Measurements from ENCODE around the gene BUD13. TPM values are rescaled to one million over a fixed set of nuclear protein-coding genes. Genes with fewer than 3 reads are reported as not detected.

The BUD13 gene
- total and polyA plus RNA-seq, 9 of the 15 experiments (the other 6 are each of a cell fraction or from before 2014, with no cell fraction given), result 9.5 to 34.1 (median 27.1) TPM

- no peak for TF ChIP-seq ZNF57 (CRISPR knock-in tag; IDR thresholded peaks at IDR 0.05)
- TF ChIP-seq ATF7 (IDR thresholded peaks at IDR 0.05), result peak; percentile 72
- peak; percentile 90 for TF ChIP-seq MXI1 (IDR thresholded peaks at IDR 0.05; ENCODE audit: low read depth, low read length)
- TF ChIP-seq, protein P1, sequence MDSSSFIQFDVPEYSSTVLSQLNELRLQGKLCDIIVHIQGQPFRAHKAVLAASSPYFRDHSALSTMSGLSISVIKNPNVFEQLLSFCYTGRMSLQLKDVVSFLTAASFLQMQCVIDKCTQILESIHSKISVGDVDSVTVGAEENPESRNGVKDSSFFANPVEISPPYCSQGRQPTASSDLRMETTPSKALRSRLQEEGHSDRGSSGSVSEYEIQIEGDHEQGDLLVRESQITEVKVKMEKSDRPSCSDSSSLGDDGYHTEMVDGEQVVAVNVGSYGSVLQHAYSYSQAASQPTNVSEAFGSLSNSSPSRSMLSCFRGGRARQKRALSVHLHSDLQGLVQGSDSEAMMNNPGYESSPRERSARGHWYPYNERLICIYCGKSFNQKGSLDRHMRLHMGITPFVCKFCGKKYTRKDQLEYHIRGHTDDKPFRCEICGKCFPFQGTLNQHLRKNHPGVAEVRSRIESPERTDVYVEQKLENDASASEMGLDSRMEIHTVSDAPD (CRISPR knock-in tag; IDR thresholded peaks at IDR 0.05), result no peak
- TF ChIP-seq ZKSCAN3 (CRISPR knock-in tag; IDR thresholded peaks at IDR 0.05), result no peak
- peak; percentile 54 for TF ChIP-seq POLR2B (IDR thresholded peaks at IDR 0.05; ENCODE audit: low read depth, partially characterized antibody)
- TF ChIP-seq ZNF24 (IDR thresholded peaks at IDR 0.05), result no peak
- no peak for TF ChIP-seq CREBBP (IDR thresholded peaks at IDR 0.05; ENCODE audit: low read depth, low read length)
- TF ChIP-seq CHAMP1 (IDR thresholded peaks at IDR 0.05), result no peak
- TF ChIP-seq PURB (CRISPR knock-in tag; IDR thresholded peaks at IDR 0.05; ENCODE audit: low read depth), result no peak
- no peak for TF ChIP-seq TRIM24 (IDR thresholded peaks at IDR 0.05)
- TF ChIP-seq TEAD1 (CRISPR knock-in tag; IDR thresholded peaks at IDR 0.05), result 0 out of 4 replicates have a peak, but pooled peaks of 1 of the 2 experiments have one; percentile 15
- TF ChIP-seq REST (IDR thresholded peaks at IDR 0.05; ENCODE audit: borderline replicate concordance), result no peak
- no peak for TF ChIP-seq REST (CRISPR knock-in tag; IDR thresholded peaks at IDR 0.05; ENCODE audit: low read depth)
- no peak for TF ChIP-seq ZNF830 (CRISPR knock-in tag; IDR thresholded peaks at IDR 0.05)
- peak; percentile 19; the same call in 1 of the 2 replicates for TF ChIP-seq PML (IDR thresholded peaks at IDR 0.05; ENCODE audit: low read length)
- no peak for TF ChIP-seq SMARCA5 (IDR thresholded peaks at IDR 0.05)
- TF ChIP-seq ZSCAN32 (CRISPR knock-in tag; IDR thresholded peaks at IDR 0.05), result no peak
- TF ChIP-seq MTA2 (IDR thresholded peaks at IDR 0.05; ENCODE audit: low read depth), result no peak
These were observed 15.1 kb upstream of the BUD13 start, which contains the start of gene ZPR1 (continued) for GRCh38 chr11:116787786-116788486.
